OCI-LY1 (cell line): ENCODE measurements around the gene LRRFIP2.
"Not testable (repeated sequence)": the region's sequence is repeated elsewhere in the genome, so short reads cannot be mapped to it uniquely, and the experiment has no call there.

ENCODE experiments used
- H2AFZ ChIP-seq: fragments of 200-600 bp; sonication (generic), shearing (Covaris generic); 2 replicates; pipeline ENCODE4 v1.6.0; 2014; ENCODE audit warnings: antibody characterized with exemption, mild to moderate bottlenecking, low read length
- H3F3A ChIP-seq: fragments of 200-600 bp; sonication (generic), shearing (Covaris generic); 2 replicates; pipeline ENCODE4 v1.6.0; 2014; ENCODE audit warnings: mild to moderate bottlenecking, antibody characterized with exemption, low read length, moderate library complexity; ENCODE audit not compliant: insufficient read depth
- H3K27ac ChIP-seq: fragments of 200-600 bp; sonication (generic); 2 replicates; pipeline ENCODE4 v1.5.1; 2014; ENCODE audit warnings: low read length, mixed run types, mild to moderate bottlenecking, low read depth; ENCODE audit not compliant: poor library complexity, severe bottlenecking
- H3K27me3 ChIP-seq: fragments of 200-600 bp; sonication (generic); 2 replicates; pipeline ENCODE4 v1.6.0; 2014; ENCODE audit warnings: antibody characterized with exemption, mild to moderate bottlenecking, low read length, moderate library complexity; ENCODE audit not compliant: insufficient read depth
- H3K36me3 ChIP-seq: fragments of 200-600 bp; sonication (generic); 2 replicates; pipeline ENCODE4 v1.6.1; 2014; ENCODE audit warnings: mild to moderate bottlenecking, antibody characterized with exemption, low read length, moderate library complexity, mixed read lengths; ENCODE audit not compliant: insufficient read depth
- H3K4me1 ChIP-seq: fragments of 200-600 bp; sonication (generic); 2 replicates; pipeline ENCODE4 v1.5.1; 2014; ENCODE audit warnings: mild to moderate bottlenecking, low read length, moderate library complexity; ENCODE audit not compliant: insufficient read depth, severe bottlenecking
- H3K4me2 ChIP-seq: fragments of 200-600 bp; sonication (generic), shearing (Covaris generic); 2 replicates; pipeline ENCODE4 v1.6.1; 2014; ENCODE audit warnings: low read length
- H3K4me3 ChIP-seq: fragments of 200-600 bp; sonication (generic); 2 replicates; pipeline ENCODE4 v1.5.1; 2014; ENCODE audit warnings: low read length, low read depth, mild to moderate bottlenecking, mixed read lengths; ENCODE audit not compliant: poor library complexity, severe bottlenecking
- H3K79me2 ChIP-seq: fragments of 200-600 bp; shearing (Covaris generic); 2 replicates; pipeline ENCODE4 v1.6.1; 2016; ENCODE audit warnings: mixed run types, low read length, mixed read lengths; ENCODE audit not compliant: insufficient read depth
- H3K9ac ChIP-seq: fragments of 200-600 bp; sonication (generic), shearing (Covaris generic); 2 replicates; pipeline ENCODE4 v1.6.1; 2014; ENCODE audit warnings: mild to moderate bottlenecking, low read length, mixed read lengths
- H3K9me2 ChIP-seq: fragments of 200-600 bp; sonication (generic), shearing (Covaris generic); 2 replicates; pipeline ENCODE4 v1.6.1; 2014; ENCODE audit warnings: low read depth, mild to moderate bottlenecking, low read length, mixed read lengths
- H3K9me3 ChIP-seq: fragments of 200-600 bp; shearing (Covaris generic); 2 replicates; pipeline ENCODE4 v1.6.1; 2014; ENCODE audit warnings: low read length, mixed read lengths
- H4K20me1 ChIP-seq: fragments of 200-600 bp; sonication (generic), shearing (Covaris generic); 2 replicates; pipeline ENCODE4 v1.6.0; 2016; ENCODE audit warnings: mild to moderate bottlenecking, low read length; ENCODE audit not compliant: insufficient read depth
- CTCF ChIP-seq: fragments of 200-600 bp; sonication (generic), shearing (Covaris generic); IDR thresholded peaks from 2 replicates; pipeline ENCODE4 v1.5.1; 2017; ENCODE audit warnings: mild to moderate bottlenecking, antibody characterized with exemption, low read length, moderate library complexity, mixed read lengths
- EZH2 ChIP-seq: fragments of 200-600 bp; sonication (generic), shearing (Covaris generic); IDR thresholded peaks from 2 replicates; pipeline ENCODE4 v1.8.0; 2017; ENCODE audit warnings: borderline replicate concordance, mixed run types, mild to moderate bottlenecking, antibody characterized with exemption, low read length, moderate library complexity, mixed read lengths

Gene LRRFIP2

GRCh38 chr3:37064747-37065146 is 109.6 kb downstream of the LRRFIP2 start:
- no peaks in the 10 kb centered on the region for H3K4me1 ChIP-seq
- H3K79me2 ChIP-seq, result no peaks in the 10 kb centered on the region
- no peak for TF ChIP-seq EZH2
- no peak for TF ChIP-seq CTCF
- no peaks in the 10 kb centered on the region for H3K27me3 ChIP-seq
- H2AFZ ChIP-seq, result no peak overlapping the region
- H3K27ac ChIP-seq, result no peak overlapping the region
- no peak overlapping the region for H3K4me3 ChIP-seq
- no peaks in the 10 kb centered on the region for H3F3A ChIP-seq
- no peak overlapping the region for H3K4me2 ChIP-seq
- no peaks in the 10 kb centered on the region for H3K9me3 ChIP-seq
- no peaks in the 10 kb centered on the region for H3K9me2 ChIP-seq
- no peak overlapping the region for H3K9ac ChIP-seq
- H4K20me1 ChIP-seq, result no peaks in the 10 kb centered on the region
- H3K36me3 ChIP-seq, result peaks cover 15% of the 10 kb centered on the region; the same call in 1 of the 2 replicates

- H3K4me2 ChIP-seq, result no peak overlapping the region
- no peaks in the 10 kb centered on the region for H3K9me2 ChIP-seq
- no peaks in the 10 kb centered on the region for H3K27me3 ChIP-seq
- H4K20me1 ChIP-seq, result no peaks in the 10 kb centered on the region
- H3K36me3 ChIP-seq, result peaks cover 49% of the 10 kb centered on the region
- no peak overlapping the region for H3K4me3 ChIP-seq
- H2AFZ ChIP-seq, result no peak overlapping the region
- no peak overlapping the region for H3K9ac ChIP-seq
- H3K79me2 ChIP-seq, result no peaks in the 10 kb centered on the region
- no peak overlapping the region for H3K27ac ChIP-seq
- TF ChIP-seq CTCF (no peak), EZH2 (no peak)
- H3K9me3 ChIP-seq, result no peaks in the 10 kb centered on the region
- H3F3A ChIP-seq, result peaks cover 6% of the 10 kb centered on the region; the same call in 1 of the 2 replicates
- no peaks in the 10 kb centered on the region for H3K4me1 ChIP-seq
Observed at GRCh38 chr3:37058117-37058516, 116.3 kb downstream of the LRRFIP2 start.

- no peaks in the 10 kb centered on the region for H3K27me3 ChIP-seq
- H3K36me3 ChIP-seq, result peaks cover 47% of the 10 kb centered on the region
- H3K4me2 ChIP-seq, result no peak overlapping the region
- no peaks in the 10 kb centered on the region for H4K20me1 ChIP-seq
- no peaks in the 10 kb centered on the region for H3K4me1 ChIP-seq
- H3F3A ChIP-seq, result peaks cover 6% of the 10 kb centered on the region; the same call in 1 of the 2 replicates
- H3K9me2 ChIP-seq, result no peaks in the 10 kb centered on the region
- TF ChIP-seq EZH2, result no peak
- H3K9ac ChIP-seq, result no peak overlapping the region
- no peaks in the 10 kb centered on the region for H3K79me2 ChIP-seq
- no peak overlapping the region for H3K4me3 ChIP-seq
- H3K9me3 ChIP-seq, result no peaks in the 10 kb centered on the region
- no peak overlapping the region for H2AFZ ChIP-seq
- H3K27ac ChIP-seq, result no peak overlapping the region
Observed at GRCh38 chr3:37056826-37057225, 117.6 kb downstream of the LRRFIP2 start.

GRCh38 chr3:37055077-37055476 is 119.3 kb downstream of the LRRFIP2 start:
- not testable (repeated sequence) for H3K9ac ChIP-seq, H4K20me1 ChIP-seq, H3K4me1 ChIP-seq, H3K4me3 ChIP-seq, H3K4me2 ChIP-seq, H3K9me2 ChIP-seq, H3K9me3 ChIP-seq, H3K27me3 ChIP-seq, H2AFZ ChIP-seq, H3K79me2 ChIP-seq, H3F3A ChIP-seq, H3K27ac ChIP-seq
- peaks cover 57% of the 10 kb centered on the region for H3K36me3 ChIP-seq
